Breast epithelium (tissue), 3 donors: Measurements from ENCODE around the gene PM20D1.

Experiments used
- CTCF ChIP-seq, 3 donors: fragments of 450-650 bp; IDR thresholded peaks; one replicate each; pipeline ENCODE4 v1.5.1; 2016 to 2017; ENCODE audit warnings: antibody characterized with exemption in 3 of 3, mild to moderate bottlenecking in 3 of 3, moderate library complexity in 3 of 3
- POLR2A ChIP-seq: fragments of 450-650 bp; IDR thresholded peaks from one replicate; pipeline ENCODE4 v1.6.1; 2016; ENCODE audit warnings: antibody characterized with exemption, mild to moderate bottlenecking, moderate library complexity
- POLR2AphosphoS5 ChIP-seq, 3 donors: sonication (generic); formaldehyde crosslinking; IDR thresholded peaks; one replicate each; pipeline ENCODE4 v1.6.1; 2017; ENCODE audit warnings: antibody characterized with exemption in 3 of 3

GRCh38 chr1:205861540-205861939, 11.6 kb upstream of the PM20D1 start:
- no peak for TF ChIP-seq CTCF (IDR thresholded peaks at IDR 0.05)
- TF ChIP-seq POLR2A: no peak
- TF ChIP-seq POLR2AphosphoS5 (IDR thresholded peaks at IDR 0.05): no peak
